NCI-H226 (cell line): Measurements from ENCODE around the gene FYB1.
"Not testable (repeated sequence)": the region's sequence is repeated elsewhere in the genome, so short reads cannot be mapped to it uniquely, and the experiment has no call there.

Experiments used
- DNase-seq: peaks from one replicate; pipeline ENCODE4 v3.0.0-alpha.2; 2015

The FYB1 gene

GRCh38 chr5:39225405-39226099 lies 6.2 kb upstream of the FYB1 start:
- no peak for DNase-seq

- DNase-seq, result no peak
Measured at GRCh38 chr5:39224196-39224761, 4.9 kb upstream of the FYB1 start.

GRCh38 chr5:39223565-39224156 lies 4.3 kb upstream of the FYB1 start:
- no peak for DNase-seq

- DNase-seq, result not testable (repeated sequence)
Measured at GRCh38 chr5:39221671-39222070, 2.3 kb upstream of the FYB1 start.

- no peak for DNase-seq
Measured at GRCh38 chr5:39220280-39221030, 1.1 kb upstream of the FYB1 start.

- DNase-seq, result no peak
Measured at GRCh38 chr5:39218482-39219402, 621 bp downstream of the FYB1 start.

- peak; percentile 49 for DNase-seq
Measured at GRCh38 chr5:39217365-39218281, 1.7 kb downstream of the FYB1 start.

- no peak for DNase-seq
Measured at GRCh38 chr5:39216631-39217030, 2.7 kb downstream of the FYB1 start.

- no peak for DNase-seq
Measured at GRCh38 chr5:39215857-39216256, 3.5 kb downstream of the FYB1 start.

- DNase-seq, result no peak
Measured at GRCh38 chr5:39214912-39215709, 4.3 kb downstream of the FYB1 start.

GRCh38 chr5:39213447-39214207 lies 5.7 kb downstream of the FYB1 start:
- DNase-seq, result no peak

GRCh38 chr5:39211773-39212172 lies 7.6 kb downstream of the FYB1 start:
- no peak for DNase-seq

- no peak for DNase-seq
Measured at GRCh38 chr5:39209924-39210323, 9.4 kb downstream of the FYB1 start.

GRCh38 chr5:39208471-39208870 lies 10.9 kb downstream of the FYB1 start:
- no peak for DNase-seq

- no peak for DNase-seq
Measured at GRCh38 chr5:39207345-39208045, 11.9 kb downstream of the FYB1 start.

- DNase-seq, result no peak
Measured at GRCh38 chr5:39206630-39207321, 12.6 kb downstream of the FYB1 start.

- DNase-seq, result no peak
Measured at GRCh38 chr5:39205550-39205949, 13.8 kb downstream of the FYB1 start.

- no peak for DNase-seq
Measured at GRCh38 chr5:39203951-39204350, 15.4 kb downstream of the FYB1 start.
